Measurements from ENCODE around the gene CBFA2T2. TPM values are rescaled to one million over a fixed set of nuclear protein-coding genes. Genes with fewer than 3 reads are reported as not detected.
"Not testable (repeated sequence)": the region's sequence is repeated elsewhere in the genome, so short reads cannot be mapped to it uniquely, and the experiment has no call there.

The CBFA2T2 gene
- total RNA-seq, 2 experiments from 2014 or later: 12.3 to 16.8 TPM

GRCh38 chr20:33477386-33478234 is 12.3 kb upstream of the CBFA2T2 start:
- Mint-ChIP-seq H3K36me3 (no peaks in the 10 kb centered on the region), H3K9me3 (ENCODE audit: low read depth) (no peaks in the 10 kb centered on the region), H3K4me3 (no peak overlapping the region), H3K27me3 (no peaks in the 10 kb centered on the region), H3K27ac (no peak overlapping the region), H3K4me1 (no peaks in the 10 kb centered on the region)
- DNase-seq: no peak
- CTCF ChIA-PET: no interaction called here
- ATAC-seq: no peak

- ATAC-seq (no peak), DNase-seq (no peak)
- CTCF ChIA-PET: interaction anchor here (1.2 to 1.6 kb wide), 2 partner anchors 9 to 188 kb away, joined by 4 read pairs; partner anchors contain the start of gene CBFA2T2
- Mint-ChIP-seq H3K9me3 (ENCODE audit: low read depth) (no peaks in the 10 kb centered on the region), H3K4me3 (no peak overlapping the region), H3K27ac (no peak overlapping the region), H3K36me3 (no peaks in the 10 kb centered on the region), H3K27me3 (no peaks in the 10 kb centered on the region), H3K4me1 (no peaks in the 10 kb centered on the region)
Measured at GRCh38 chr20:33480048-33480447, 9.8 kb upstream of the CBFA2T2 start.

- no peak for ATAC-seq
Measured at GRCh38 chr20:33481431-33481941, 8.4 kb upstream of the CBFA2T2 start.

GRCh38 chr20:33482581-33482980 is 7.3 kb upstream of the CBFA2T2 start:
- no peaks in the 10 kb centered on the region for H3K4me1 Mint-ChIP-seq
- no peak for ATAC-seq
- H3K4me3 Mint-ChIP-seq: no peak overlapping the region
- CTCF ChIA-PET: no interaction called here
- DNase-seq: no peak
- no peaks in the 10 kb centered on the region for H3K36me3 Mint-ChIP-seq
- H3K27me3 Mint-ChIP-seq: no peaks in the 10 kb centered on the region
- H3K9me3 Mint-ChIP-seq (ENCODE audit: low read depth): no peaks in the 10 kb centered on the region
- no peak overlapping the region for H3K27ac Mint-ChIP-seq

More at GRCh38 chr20:33481431-33481941, 8.4 kb upstream of the CBFA2T2 start:
- no peaks in the 10 kb centered on the region for H3K27me3 Mint-ChIP-seq
- CTCF ChIA-PET: no interaction called here
- H3K4me1 Mint-ChIP-seq: no peaks in the 10 kb centered on the region
- no peaks in the 10 kb centered on the region for H3K9me3 Mint-ChIP-seq (ENCODE audit: low read depth)
- H3K4me3 Mint-ChIP-seq: no peak overlapping the region
- H3K36me3 Mint-ChIP-seq: no peaks in the 10 kb centered on the region
- H3K27ac Mint-ChIP-seq: no peak overlapping the region
- DNase-seq: no peak

GRCh38 chr20:33483186-33483585 is 6.7 kb upstream of the CBFA2T2 start:
- CTCF ChIA-PET, H3K4me1 Mint-ChIP-seq: not testable (repeated sequence)

GRCh38 chr20:33488201-33488600 is 1.7 kb upstream of the CBFA2T2 start:
- Mint-ChIP-seq H3K9me3 (ENCODE audit: low read depth) (no peaks in the 10 kb centered on the region), H3K36me3 (no peaks in the 10 kb centered on the region), H3K27ac (no peak overlapping the region), H3K4me1 (peaks cover 9% of the 10 kb centered on the region), H3K27me3 (no peaks in the 10 kb centered on the region), H3K4me3 (peak overlapping the region; percentile 7)
- DNase-seq (no peak), ATAC-seq (no peak)
- CTCF ChIA-PET: interaction anchor here (2.5 kb wide), 1 partner anchor 179 kb away, joined by 18 read pairs; the partner anchor contains the start of gene ACTL10

More at GRCh38 chr20:33483186-33483585, 6.7 kb upstream of the CBFA2T2 start:
- H3K4me3 Mint-ChIP-seq; H3K27ac Mint-ChIP-seq; H3K36me3 Mint-ChIP-seq; ATAC-seq; H3K27me3 Mint-ChIP-seq; DNase-seq; H3K9me3 Mint-ChIP-seq (ENCODE audit: low read depth): not testable (repeated sequence)

- H3K9me3 Mint-ChIP-seq (ENCODE audit: low read depth); H3K36me3 Mint-ChIP-seq; ATAC-seq; DNase-seq; H3K4me3 Mint-ChIP-seq; H3K27me3 Mint-ChIP-seq: not testable (repeated sequence)
- peaks cover 10% of the 10 kb centered on the region for H3K4me1 Mint-ChIP-seq
- H3K27ac Mint-ChIP-seq: peak overlapping the region; percentile 40
- CTCF ChIA-PET: interaction anchor here (0.9 to 2.5 kb wide), 9 partner anchors 9 to 230 kb away, joined by 3 to 18 read pairs (median 3); partner anchors contain the start of gene ACTL10
Measured at GRCh38 chr20:33488661-33489494, 1.0 kb upstream of the CBFA2T2 start.

- no peaks in the 10 kb centered on the region for H3K36me3 Mint-ChIP-seq
- ATAC-seq (peak; percentile 96), DNase-seq (peak; percentile 99)
- H3K27ac Mint-ChIP-seq: peak overlapping the region; percentile 89
- H3K4me3 Mint-ChIP-seq: peak overlapping the region; percentile 84
- no peaks in the 10 kb centered on the region for H3K27me3 Mint-ChIP-seq
- H3K4me1 Mint-ChIP-seq: peaks cover 10% of the 10 kb centered on the region
- CTCF ChIA-PET: interaction anchor here (0.6 to 2.5 kb wide), 13 partner anchors 10 to 823 kb away, joined by 3 to 18 read pairs (median 3); partner anchors contain the start of genes ACTL10 and SNTA1
- no peaks in the 10 kb centered on the region for H3K9me3 Mint-ChIP-seq (ENCODE audit: low read depth)
Measured at GRCh38 chr20:33489495-33490022, 337 bp upstream of the CBFA2T2 start.

GRCh38 chr20:33490934-33491656 is 1.2 kb downstream of the CBFA2T2 start:
- peak overlapping the region; percentile 84 for H3K4me3 Mint-ChIP-seq
- H3K27me3 Mint-ChIP-seq: no peaks in the 10 kb centered on the region
- no peaks in the 10 kb centered on the region for H3K36me3 Mint-ChIP-seq
- ATAC-seq: no peak
- no peaks in the 10 kb centered on the region for H3K9me3 Mint-ChIP-seq (ENCODE audit: low read depth)
- DNase-seq: no peak
- H3K27ac Mint-ChIP-seq: peak overlapping the region; percentile 77
- CTCF ChIA-PET: interaction anchor here (0.6 to 1.5 kb wide), 4 partner anchors 16 to 228 kb away, joined by 3 to 5 read pairs (median 4); partner anchors contain the start of gene SNTA1
- peaks cover 10% of the 10 kb centered on the region for H3K4me1 Mint-ChIP-seq

- H3K27ac Mint-ChIP-seq: no peak overlapping the region
- ATAC-seq (no peak), DNase-seq (no peak)
- H3K4me1 Mint-ChIP-seq: peaks cover 12% of the 10 kb centered on the region
- no peak overlapping the region for H3K4me3 Mint-ChIP-seq
- H3K9me3 Mint-ChIP-seq (ENCODE audit: low read depth): no peaks in the 10 kb centered on the region
- peaks cover 1% of the 10 kb centered on the region for H3K36me3 Mint-ChIP-seq
- no peaks in the 10 kb centered on the region for H3K27me3 Mint-ChIP-seq
- CTCF ChIA-PET: interaction anchor here (1.2 kb wide), 1 partner anchor 28 kb away, joined by 4 read pairs; no protein-coding TSS in a partner anchor
Measured at GRCh38 chr20:33493076-33493766, 3.3 kb downstream of the CBFA2T2 start.

GRCh38 chr20:33496776-33497175 is 6.9 kb downstream of the CBFA2T2 start:
- H3K36me3 Mint-ChIP-seq; H3K27me3 Mint-ChIP-seq; H3K4me1 Mint-ChIP-seq; H3K4me3 Mint-ChIP-seq; H3K27ac Mint-ChIP-seq; ATAC-seq; H3K9me3 Mint-ChIP-seq (ENCODE audit: low read depth); DNase-seq: not testable (repeated sequence)
- CTCF ChIA-PET: interaction anchor here (0.7 to 2.0 kb wide), 3 partner anchors 49 to 1415 kb away, joined by 3 to 5 read pairs (median 3); no protein-coding TSS in a partner anchor

- CTCF ChIA-PET: no interaction called here
- Mint-ChIP-seq H3K4me3 (no peak overlapping the region), H3K27me3 (no peaks in the 10 kb centered on the region), H3K27ac (no peak overlapping the region), H3K9me3 (ENCODE audit: low read depth) (no peaks in the 10 kb centered on the region), H3K4me1 (peaks cover 8% of the 10 kb centered on the region), H3K36me3 (peaks cover 1% of the 10 kb centered on the region)
- no peak for ATAC-seq
- no peak for DNase-seq
Measured at GRCh38 chr20:33499355-33499754, 9.5 kb downstream of the CBFA2T2 start.
